UCSD-AML1 (cell line): ENCODE data around the gene POU3F3.

Experiments
- DNase-seq: peaks from one replicate; lab custom pipeline; 2025; ENCODE audit not compliant: unreplicated experiment; lab: John Stamatoyannopoulos, UW

The POU3F3 gene

DNA sequence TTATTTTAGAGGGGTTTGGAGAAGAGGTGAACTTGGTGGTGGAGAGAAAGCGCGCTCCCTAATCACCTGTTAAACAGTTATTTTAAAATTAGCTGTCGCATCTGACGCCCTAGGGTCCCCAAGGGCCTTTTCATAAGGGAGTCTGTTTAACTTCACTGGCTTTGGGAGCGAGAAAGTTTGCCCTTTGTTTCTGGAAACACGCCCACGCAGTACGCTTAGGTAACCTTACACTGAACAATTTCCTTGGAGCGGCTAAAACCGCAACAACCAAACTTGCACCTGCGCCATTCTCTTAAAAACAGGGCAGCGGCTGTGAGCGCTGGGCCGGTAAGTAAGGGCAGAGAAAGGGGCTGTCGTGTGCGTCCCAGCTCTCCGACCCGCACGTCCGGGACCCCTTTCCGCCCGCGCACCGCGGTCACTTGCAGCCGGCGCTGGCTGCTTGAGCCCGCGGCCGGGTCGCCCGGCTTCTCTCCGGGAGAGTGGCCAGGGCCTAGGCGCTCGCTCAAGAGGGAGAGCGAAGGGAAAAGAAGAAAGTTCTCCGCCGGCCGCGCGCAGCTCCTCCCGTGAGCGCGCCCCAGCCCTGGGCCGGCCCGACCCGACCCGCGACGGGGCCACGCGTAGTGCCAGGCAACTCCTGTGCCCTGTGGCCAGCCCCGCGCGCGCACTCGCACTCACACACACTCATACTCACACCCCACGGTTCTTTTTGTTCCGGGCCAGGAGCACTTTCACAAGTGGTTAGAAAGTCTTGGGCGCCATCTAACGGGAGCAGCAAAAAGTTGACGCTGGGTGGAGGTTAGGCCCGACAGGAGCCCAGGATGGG is 19.2 kb downstream of the POU3F3 start:
- DNase-seq, result peak; percentile 68

DNA sequence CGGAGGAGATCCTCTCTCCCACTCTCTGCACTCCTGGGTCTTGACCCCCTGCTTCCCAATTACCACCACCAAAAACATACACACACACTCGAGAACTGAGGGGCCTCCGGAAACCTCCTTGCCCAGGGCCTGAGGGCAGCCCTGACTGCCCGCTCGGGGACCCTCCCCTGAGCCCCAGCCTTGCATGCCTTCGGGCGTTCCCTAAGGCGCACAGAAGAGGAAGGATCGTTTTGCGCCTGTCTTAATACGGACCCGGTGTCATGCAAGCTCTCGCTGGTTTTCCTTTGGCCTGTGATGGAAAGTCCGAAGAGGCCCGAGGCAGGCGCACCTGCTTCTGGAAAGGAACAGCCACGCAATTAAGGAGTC is 19.8 kb downstream of the POU3F3 start:
- no peak for DNase-seq

GRCh38 chr2:104874230-104874629 is 20.3 kb downstream of the POU3F3 start:
- no peak for DNase-seq

- no peak for DNase-seq
Measured at GRCh38 chr2:104875262-104875661, 21.3 kb downstream of the POU3F3 start.

GRCh38 chr2:104876606-104877570 is 23.0 kb downstream of the POU3F3 start:
- DNase-seq, result no peak

- no peak for DNase-seq
Measured at GRCh38 chr2:104878863-104879512, 25.1 kb downstream of the POU3F3 start.

GRCh38 chr2:104880076-104880475 is 26.2 kb downstream of the POU3F3 start:
- DNase-seq, result no peak

DNA sequence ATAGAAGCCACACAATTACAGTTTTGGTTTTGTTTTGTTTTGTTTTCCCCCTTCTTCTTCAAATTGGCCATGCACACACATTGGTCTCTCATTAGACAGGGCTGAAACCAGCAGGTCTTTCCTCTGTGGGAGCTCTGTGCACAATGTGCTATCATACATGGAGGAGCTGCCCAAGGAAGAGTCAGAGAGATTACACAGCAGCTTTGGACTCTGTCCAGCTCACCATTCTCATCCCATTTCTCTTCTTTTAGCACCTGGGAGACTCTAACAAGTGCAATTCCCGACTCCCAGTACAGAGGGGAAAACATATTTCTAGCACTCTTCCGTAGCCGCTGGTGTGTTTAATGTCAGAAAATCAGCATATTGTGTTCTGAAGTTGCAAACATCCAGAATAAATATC is 29.4 kb downstream of the POU3F3 start:
- DNase-seq, result no peak

GRCh38 chr2:104885119-104885782 is 31.3 kb downstream of the POU3F3 start:
- no peak for DNase-seq

- no peak for DNase-seq
Measured at GRCh38 chr2:104887676-104888075, 33.8 kb downstream of the POU3F3 start.

DNA sequence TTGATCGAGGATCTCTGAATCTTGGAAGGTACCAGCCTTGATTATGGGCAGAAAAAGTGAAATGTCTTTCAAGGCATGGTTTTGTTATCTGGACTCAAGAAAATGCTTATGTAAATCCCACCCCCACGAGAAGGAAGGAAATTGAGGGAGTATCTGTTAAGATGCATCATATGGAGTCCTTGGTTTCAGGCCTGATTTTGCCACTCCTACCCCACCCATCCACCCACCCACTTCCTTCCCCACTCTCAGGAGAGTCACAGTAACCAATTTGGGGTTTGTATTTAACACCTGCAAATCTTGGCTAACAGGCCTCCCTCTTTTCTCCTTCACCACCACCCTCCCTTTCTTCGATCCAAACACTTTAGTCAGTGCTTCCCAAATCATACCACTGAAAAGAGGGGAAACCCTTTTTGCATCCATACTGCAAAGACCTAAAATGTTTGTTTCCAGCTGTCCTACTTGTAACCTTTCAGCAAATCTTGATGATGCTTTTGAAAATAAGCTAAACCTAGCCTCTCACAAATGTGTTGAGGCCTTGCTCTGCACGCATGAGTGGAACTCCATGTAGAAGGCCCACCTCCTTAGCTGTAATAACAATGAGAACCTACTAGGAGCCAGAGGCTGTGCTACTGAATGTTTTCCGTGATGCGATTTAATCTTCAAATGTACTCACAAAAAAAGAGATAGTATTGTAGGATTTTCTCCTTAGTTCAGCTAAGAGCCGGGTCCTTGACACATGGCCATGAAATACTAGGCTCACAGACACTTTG is 34.8 kb downstream of the POU3F3 start:
- no peak for DNase-seq

DNA sequence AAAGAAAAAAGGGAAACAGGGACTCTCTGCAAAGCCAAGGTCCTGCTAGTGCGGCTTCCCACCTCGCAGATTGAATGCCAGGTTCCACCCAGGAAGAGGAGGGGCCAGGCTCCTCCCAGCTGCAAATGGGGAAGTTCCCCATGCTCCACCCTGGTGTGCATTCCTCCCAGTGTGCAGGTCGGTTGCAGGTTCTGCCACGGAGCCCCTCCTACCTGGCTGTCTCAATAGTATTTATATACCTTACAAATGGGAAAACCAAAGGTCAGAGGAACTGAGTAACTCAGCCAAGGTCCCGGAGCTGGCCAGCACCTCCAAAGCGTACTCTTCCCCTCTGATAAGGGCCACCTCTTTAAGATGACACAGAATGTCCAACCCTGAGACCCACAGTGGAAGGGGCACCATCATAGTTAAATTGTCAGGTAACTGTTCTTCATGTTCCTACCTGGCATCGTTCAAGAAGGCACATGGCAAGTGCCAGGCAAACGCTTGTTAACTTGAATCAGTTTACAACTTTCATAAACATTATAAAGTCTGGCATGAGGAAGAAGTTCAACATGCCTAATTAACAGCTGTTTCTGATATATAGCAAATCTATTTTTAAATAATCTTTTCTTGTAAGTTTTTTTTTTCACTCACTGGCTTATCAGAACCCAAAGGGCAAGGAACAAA is 35.5 kb downstream of the POU3F3 start:
- peak; percentile 58 for DNase-seq

- DNase-seq, result no peak
Measured at GRCh38 chr2:104889960-104890684, 36.2 kb downstream of the POU3F3 start.

DNA sequence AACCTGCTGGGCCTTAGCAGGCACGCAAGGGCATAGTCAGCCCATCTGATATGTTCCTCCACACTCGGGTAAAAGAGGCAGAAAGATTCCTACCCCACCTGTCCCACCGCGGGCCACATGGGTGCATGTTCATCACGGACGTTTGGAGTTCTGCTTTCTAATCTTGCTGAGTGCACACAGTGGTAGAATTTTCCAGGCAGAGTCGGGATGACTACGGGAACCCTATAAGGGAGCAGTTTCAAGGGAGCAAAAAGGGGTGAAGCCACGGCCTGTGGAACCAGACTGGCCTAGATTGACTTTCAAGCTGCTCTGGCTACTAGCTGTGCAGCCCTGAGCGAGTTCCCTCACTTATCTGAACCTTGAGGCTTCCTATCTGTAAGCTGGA is 36.8 kb downstream of the POU3F3 start:
- DNase-seq, result no peak

- DNase-seq, result no peak
Measured at GRCh38 chr2:104891145-104891544, 37.2 kb downstream of the POU3F3 start.

- no peak for DNase-seq
Measured at GRCh38 chr2:104896446-104896845, 42.5 kb downstream of the POU3F3 start.

- no peak for DNase-seq
Measured at GRCh38 chr2:104897515-104898184, 43.7 kb downstream of the POU3F3 start.

- DNase-seq, result no peak
Measured at GRCh38 chr2:104900608-104901007, 46.7 kb downstream of the POU3F3 start.
